ENCODE data around the gene FAP. TPM values are rescaled to one million over a fixed set of nuclear protein-coding genes. Genes with fewer than 3 reads are reported as not detected.

Gene FAP
- total and polyA plus RNA-seq, 9 of the 15 experiments (the other 6 are each of a cell fraction or from before 2014, with no cell fraction given), result not detected

DNA sequence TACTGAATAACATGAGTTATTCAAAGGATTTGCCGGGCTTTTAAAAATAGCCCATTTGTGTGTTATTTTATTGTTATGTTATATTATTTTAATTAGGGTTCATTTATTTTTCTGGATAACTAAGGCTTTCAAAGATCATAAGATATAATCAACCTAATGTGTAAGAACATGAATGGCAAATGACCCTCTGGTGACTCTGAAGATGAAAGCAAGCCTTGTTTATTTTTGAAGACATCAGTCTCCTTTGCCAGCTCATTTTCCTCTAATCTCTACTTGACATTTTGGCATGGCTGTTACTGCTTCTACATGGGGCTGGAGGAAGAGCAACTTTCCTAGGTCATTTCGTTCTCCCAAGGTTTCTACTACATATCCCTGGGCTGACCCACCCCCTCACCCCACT, 10.6 kb downstream of the FAP start:
- Histone ChIP-seq H3K4me2 (ENCODE audit: insufficient read depth, low read length) (no peak overlapping the region), H4K20me1 (replicated peaks; ENCODE audit: control insufficient read depth, insufficient read depth, low read length) (no peaks in the 10 kb centered on the region), H3K27ac (ENCODE audit: extremely low read depth, low read depth, low read length) (no peak overlapping the region), H3K79me2 (ENCODE audit: control insufficient read depth, insufficient read depth, low read length) (no peaks in the 10 kb centered on the region), H3K4me1 (replicated peaks in 1 of 2; ENCODE audit: control insufficient read depth in 2 of 2, insufficient read depth in 2 of 2, low read length in 2 of 2) (no peaks in the 10 kb centered on the region), H2AFZ (ENCODE audit: low read depth, low read length) (no peak overlapping the region), H3K4me3 (no peak overlapping the region), H3K27me3 (ENCODE audit: control insufficient read depth in 2 of 2, insufficient read depth in 2 of 2, low read length in 2 of 2) (no peaks in the 10 kb centered on the region), H3K36me3 (ENCODE audit: control insufficient read depth, insufficient read depth, low read length) (no peaks in the 10 kb centered on the region), H3K9me3 (replicated peaks; ENCODE audit: control insufficient read depth, insufficient read depth, low read depth, low read length) (0 out of 2 replicates have a peak, but pooled peaks cover 2% of the 10 kb centered on the region), H3K9ac (ENCODE audit: insufficient read depth in 1 of 2, low read depth in 2 of 2, low read length in 2 of 2) (no peak overlapping the region), H3K9me1 (ENCODE audit: control insufficient read depth, insufficient read depth, low read length) (no peaks in the 10 kb centered on the region)
- FAIRE-seq (no peak), ATAC-seq (no peak), DNase-seq (ENCODE audit: extremely low read depth in 1 of 4, low spot score in 3 of 4) (no peak)
- intact Hi-C loops (cut with micrococcal nuclease) (no loop called here), in situ Hi-C loops (cut with MboI) (no loop called here)
- 0% methylated on average over 2 of the region's 2 CpGs for WGBS (ENCODE audit: insufficient coverage, low coverage, missing lambda C conversion rate)
- BruUV-seq (replicated peaks), result no TSS peak
- ChIA-PET POLR2A (no interaction called here), CTCF (ENCODE audit: low intra/inter-chr PET ratio) (no interaction called here)
- TF ChIP-seq RBM15 (IDR thresholded peaks at IDR 0.05; ENCODE audit: insufficient read depth, low read length) (no peak), RBBP5 (IDR thresholded peaks at IDR 0.05; ENCODE audit: borderline replicate concordance, insufficient read depth, low read length, poor library complexity, severe bottlenecking) (no peak), COPS2 (conservative IDR thresholded peaks at IDR 0.05) (no peak)
- TF ChIP-seq, protein P1, sequence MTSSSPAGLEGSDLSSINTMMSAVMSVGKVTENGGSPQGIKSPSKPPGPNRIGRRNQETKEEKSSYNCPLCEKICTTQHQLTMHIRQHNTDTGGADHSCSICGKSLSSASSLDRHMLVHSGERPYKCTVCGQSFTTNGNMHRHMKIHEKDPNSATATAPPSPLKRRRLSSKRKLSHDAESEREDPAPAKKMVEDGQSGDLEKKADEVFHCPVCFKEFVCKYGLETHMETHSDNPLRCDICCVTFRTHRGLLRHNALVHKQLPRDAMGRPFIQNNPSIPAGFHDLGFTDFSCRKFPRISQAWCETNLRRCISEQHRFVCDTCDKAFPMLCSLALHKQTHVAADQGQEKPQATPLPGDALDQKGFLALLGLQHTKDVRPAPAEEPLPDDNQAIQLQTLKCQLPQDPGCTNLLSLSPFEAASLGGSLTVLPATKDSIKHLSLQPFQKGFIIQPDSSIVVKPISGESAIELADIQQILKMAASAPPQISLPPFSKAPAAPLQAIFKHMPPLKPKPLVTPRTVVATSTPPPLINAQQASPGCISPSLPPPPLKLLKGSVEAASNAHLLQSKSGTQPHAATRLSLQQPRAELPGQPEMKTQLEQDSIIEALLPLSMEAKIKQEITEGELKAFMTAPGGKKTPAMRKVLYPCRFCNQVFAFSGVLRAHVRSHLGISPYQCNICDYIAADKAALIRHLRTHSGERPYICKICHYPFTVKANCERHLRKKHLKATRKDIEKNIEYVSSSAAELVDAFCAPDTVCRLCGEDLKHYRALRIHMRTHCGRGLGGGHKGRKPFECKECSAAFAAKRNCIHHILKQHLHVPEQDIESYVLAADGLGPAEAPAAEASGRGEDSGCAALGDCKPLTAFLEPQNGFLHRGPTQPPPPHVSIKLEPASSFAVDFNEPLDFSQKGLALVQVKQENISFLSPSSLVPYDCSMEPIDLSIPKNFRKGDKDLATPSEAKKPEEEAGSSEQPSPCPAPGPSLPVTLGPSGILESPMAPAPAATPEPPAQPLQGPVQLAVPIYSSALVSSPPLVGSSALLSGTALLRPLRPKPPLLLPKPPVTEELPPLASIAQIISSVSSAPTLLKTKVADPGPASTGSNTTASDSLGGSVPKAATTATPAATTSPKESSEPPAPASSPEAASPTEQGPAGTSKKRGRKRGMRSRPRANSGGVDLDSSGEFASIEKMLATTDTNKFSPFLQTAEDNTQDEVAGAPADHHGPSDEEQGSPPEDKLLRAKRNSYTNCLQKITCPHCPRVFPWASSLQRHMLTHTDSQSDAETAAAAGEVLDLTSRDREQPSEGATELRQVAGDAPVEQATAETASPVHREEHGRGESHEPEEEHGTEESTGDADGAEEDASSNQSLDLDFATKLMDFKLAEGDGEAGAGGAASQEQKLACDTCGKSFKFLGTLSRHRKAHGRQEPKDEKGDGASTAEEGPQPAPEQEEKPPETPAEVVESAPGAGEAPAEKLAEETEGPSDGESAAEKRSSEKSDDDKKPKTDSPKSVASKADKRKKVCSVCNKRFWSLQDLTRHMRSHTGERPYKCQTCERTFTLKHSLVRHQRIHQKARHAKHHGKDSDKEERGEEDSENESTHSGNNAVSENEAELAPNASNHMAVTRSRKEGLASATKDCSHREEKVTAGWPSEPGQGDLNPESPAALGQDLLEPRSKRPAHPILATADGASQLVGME (CRISPR knock-in tag; IDR thresholded peaks at IDR 0.05), result no peak
- TF ChIP-seq, protein P2, sequence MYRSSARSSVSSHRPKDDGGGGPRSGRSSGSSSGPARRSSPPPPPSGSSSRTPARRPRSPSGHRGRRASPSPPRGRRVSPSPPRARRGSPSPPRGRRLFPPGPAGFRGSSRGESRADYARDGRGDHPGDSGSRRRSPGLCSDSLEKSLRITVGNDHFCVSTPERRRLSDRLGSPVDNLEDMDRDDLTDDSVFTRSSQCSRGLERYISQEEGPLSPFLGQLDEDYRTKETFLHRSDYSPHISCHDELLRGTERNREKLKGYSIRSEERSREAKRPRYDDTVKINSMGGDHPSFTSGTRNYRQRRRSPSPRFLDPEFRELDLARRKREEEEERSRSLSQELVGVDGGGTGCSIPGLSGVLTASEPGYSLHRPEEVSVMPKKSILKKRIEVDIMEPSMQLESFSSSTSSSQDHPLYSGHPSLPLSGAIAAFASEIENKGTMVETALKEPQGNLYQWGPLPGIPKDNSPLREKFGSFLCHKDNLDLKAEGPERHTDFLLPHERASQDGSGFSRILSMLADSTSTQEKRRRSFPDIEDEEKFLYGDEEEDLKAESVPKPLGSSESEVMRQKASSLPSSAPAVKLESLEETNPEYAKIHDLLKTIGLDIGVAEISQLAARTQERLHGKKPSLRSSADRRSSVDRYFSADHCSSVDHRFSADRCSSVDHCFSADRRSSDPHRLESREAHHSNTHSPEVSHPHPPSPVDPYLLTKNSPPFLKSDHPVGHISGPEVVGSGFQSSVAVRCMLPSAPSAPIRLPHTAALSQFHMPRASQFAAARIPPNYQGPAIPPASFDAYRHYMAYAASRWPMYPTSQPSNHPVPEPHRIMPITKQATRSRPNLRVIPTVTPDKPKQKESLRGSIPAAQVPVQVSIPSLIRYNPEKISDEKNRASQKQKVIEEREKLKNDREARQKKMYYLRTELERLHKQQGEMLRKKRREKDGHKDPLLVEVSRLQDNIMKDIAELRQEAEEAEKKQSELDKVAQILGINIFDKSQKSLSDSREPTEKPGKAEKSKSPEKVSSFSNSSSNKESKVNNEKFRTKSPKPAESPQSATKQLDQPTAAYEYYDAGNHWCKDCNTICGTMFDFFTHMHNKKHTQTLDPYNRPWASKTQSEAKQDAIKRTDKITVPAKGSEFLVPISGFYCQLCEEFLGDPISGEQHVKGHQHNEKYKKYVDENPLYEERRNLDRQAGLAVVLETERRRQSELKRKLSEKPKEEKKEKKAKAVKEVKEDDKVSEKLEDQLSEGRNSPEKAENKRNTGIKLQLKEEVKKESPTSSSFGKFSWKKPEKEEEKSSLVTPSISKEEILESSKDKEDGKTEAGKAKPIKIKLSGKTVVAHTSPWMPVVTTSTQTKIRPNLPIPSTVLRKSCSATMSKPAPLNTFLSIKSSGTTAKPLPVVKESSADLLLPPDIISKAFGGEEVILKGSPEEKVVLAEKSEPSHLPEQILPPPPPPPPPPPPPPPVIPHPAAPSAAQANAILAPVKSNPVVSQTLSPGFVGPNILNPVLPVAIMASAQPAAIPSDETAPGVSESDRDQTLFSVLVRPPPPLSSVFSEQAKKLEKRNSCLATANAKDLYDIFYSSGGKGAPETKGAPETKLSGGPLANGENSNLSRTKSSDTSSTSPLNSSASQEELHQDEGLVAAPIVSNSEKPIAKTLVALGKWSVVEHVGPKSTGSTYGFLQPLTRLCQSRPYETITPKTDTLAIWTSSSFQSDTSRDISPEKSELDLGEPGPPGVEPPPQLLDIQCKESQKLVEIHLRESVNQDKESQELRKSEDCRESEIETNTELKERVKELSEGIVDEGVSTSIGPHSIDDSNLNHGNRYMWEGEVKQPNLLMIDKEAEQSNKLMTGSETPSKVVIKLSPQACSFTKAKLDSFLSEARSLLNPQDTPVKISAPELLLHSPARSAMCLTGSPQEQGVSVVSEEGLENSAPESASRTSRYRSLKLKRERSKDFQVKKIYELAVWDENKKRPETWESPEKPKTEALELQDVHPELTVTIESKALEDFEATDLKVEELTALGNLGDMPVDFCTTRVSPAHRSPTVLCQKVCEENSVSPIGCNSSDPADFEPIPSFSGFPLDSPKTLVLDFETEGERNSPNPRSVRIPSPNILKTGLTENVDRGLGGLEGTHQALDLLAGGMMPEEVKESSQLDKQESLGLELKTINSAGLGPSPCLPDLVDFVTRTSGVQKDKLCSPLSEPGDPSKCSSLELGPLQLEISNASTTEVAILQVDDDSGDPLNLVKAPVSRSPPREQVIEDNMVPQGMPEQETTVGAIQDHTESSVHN (IDR thresholded peaks at IDR 0.05; ENCODE audit: borderline replicate concordance in 1 of 2, low read depth in 1 of 2), result no peak

All from K562 (cell line).